K562 (cell line): Measurements from ENCODE around the gene MCAM. TPM values are rescaled to one million over a fixed set of nuclear protein-coding genes. Genes with fewer than 3 reads are reported as not detected.

Experiments used
- ATAC-seq: fragments of 200-7000 bp; cut with Tn5 transposase; 3 replicates; pipeline ENCODE4 v1.9.1; 2020; ENCODE audit warnings: moderate library complexity
- BruUV-seq: library from RNA; stranded (reverse); fragments of 400-500 nt; replicated peaks from 2 replicates; lab custom pipeline; 2021; lab: Mats Ljungman, UMichigan
- CTCF ChIA-PET: fragments of 300-600 bp; formaldehyde crosslinking; extraction: SDS; loops from one replicate; lab custom pipeline; 2021; ENCODE audit warnings: low intra/inter-chr PET ratio; lab: Yijun Ruan, JAX
- POLR2A ChIA-PET: fragments of 300-600, 350-650 bp; sonication (Branson Sonifier 250); formaldehyde crosslinking; extraction: SDS; loops from one replicate; lab custom pipeline; 2021; ENCODE audit warnings: antibody characterized with exemption, inconsistent platforms; lab: Yijun Ruan, JAX
- DNase-seq, 4 experiments: peaks; one replicate each; pipeline versions ENCODE4 v3.0.0 to v3.0.0-alpha.2; 2011 to 2018; ENCODE audit warnings: low spot score in 3 of 4, mixed read lengths in 3 of 4; ENCODE audit errors: extremely low read depth in 1 of 4
- FAIRE-seq: peaks from 2 replicates; lab custom pipeline; 2011; peaks lifted over from hg19 to GRCh38; lab: Jason Lieb, UNC
- H2AFZ ChIP-seq: 2 replicates; pipeline ENCODE4 v1.6.0; 2011; ENCODE audit warnings: low read depth, low read length, control low read depth, inconsistent platforms
- H3K27ac ChIP-seq: fragments of 200-600 bp; 3 replicates; pipeline ENCODE4 v1.8.0; 2011; ENCODE audit warnings: low read depth, mild to moderate bottlenecking, control low read depth, inconsistent platforms, low read length, moderate library complexity, mixed read lengths; ENCODE audit errors: extremely low read depth
- H3K27me3 ChIP-seq, 2 experiments: fragments of 300-600 bp in 1 of 2; 2 replicates in 1 of 2; 3 replicates in 1 of 2; pipeline versions ENCODE4 v1.6.0 to v1.8.0; 2011; ENCODE audit warnings: inconsistent platforms in 2 of 2, low read length in 2 of 2, mild to moderate bottlenecking in 1 of 2, mixed read lengths in 1 of 2, moderate library complexity in 1 of 2; ENCODE audit not compliant: control insufficient read depth in 2 of 2, insufficient read depth in 2 of 2
- H3K36me3 ChIP-seq: fragments of 300-600 bp; 3 replicates; pipeline ENCODE4 v1.8.0; 2011; ENCODE audit warnings: mild to moderate bottlenecking, low read length, inconsistent platforms; ENCODE audit not compliant: control insufficient read depth, insufficient read depth
- H3K4me1 ChIP-seq, 2 experiments: fragments of 200-600 bp in 1 of 2; replicated peaks in 1 of 2; 2 replicates in 1 of 2; 3 replicates in 1 of 2; pipeline versions ENCODE4 v1.5.1 to v1.8.0; 2011; ENCODE audit warnings: inconsistent platforms in 2 of 2, low read length in 2 of 2, mild to moderate bottlenecking in 1 of 2, mixed read lengths in 1 of 2, moderate library complexity in 1 of 2; ENCODE audit not compliant: control insufficient read depth in 2 of 2, insufficient read depth in 2 of 2
- H3K4me2 ChIP-seq: 2 replicates; pipeline ENCODE4 v1.6.1; 2011; ENCODE audit warnings: low read length, control low read depth, inconsistent platforms, mixed read lengths; ENCODE audit not compliant: insufficient read depth
- H3K4me3 ChIP-seq: fragments of 200-600 bp; sonication (generic), shearing (Covaris generic); 2 replicates; pipeline ENCODE4 v1.5.1; 2016; ENCODE audit warnings: control low read depth, inconsistent platforms
- H3K79me2 ChIP-seq: fragments of 200-600 bp; 3 replicates; pipeline ENCODE4 v1.8.0; 2011; ENCODE audit warnings: low read length, inconsistent platforms; ENCODE audit not compliant: control insufficient read depth, insufficient read depth
- H3K9ac ChIP-seq, 2 experiments: 2 replicates each; pipeline versions ENCODE4 v1.6.0 to v1.6.1; 2011; ENCODE audit warnings: low read depth in 2 of 2, low read length in 2 of 2, control low read depth in 1 of 2, inconsistent platforms in 1 of 2, mild to moderate bottlenecking in 1 of 2, mixed read lengths in 1 of 2; ENCODE audit not compliant: insufficient read depth in 1 of 2
- H3K9me1 ChIP-seq: one replicate; pipeline ENCODE4 v1.6.0; 2011; ENCODE audit warnings: inconsistent platforms, mild to moderate bottlenecking, low read length, moderate library complexity; ENCODE audit not compliant: control insufficient read depth, insufficient read depth
- H3K9me3 ChIP-seq: replicated peaks from 2 replicates; pipeline ENCODE4 v1.5.1; 2011; ENCODE audit warnings: low read depth, low read length, inconsistent platforms; ENCODE audit not compliant: control insufficient read depth, insufficient read depth
- H4K20me1 ChIP-seq: replicated peaks from 2 replicates; pipeline ENCODE4 v1.6.1; 2011; ENCODE audit warnings: low read length, inconsistent platforms, mixed read lengths; ENCODE audit not compliant: control insufficient read depth, insufficient read depth
- ATF2 ChIP-seq: sonication (generic); formaldehyde crosslinking; IDR thresholded peaks from 2 replicates; pipeline ENCODE4 v1.8.1; 2022; ENCODE audit warnings: missing genetic modification reagents
- FOXJ2 ChIP-seq: fragments of 200-800 bp; sonication (Bioruptor generic); IDR thresholded peaks from 2 replicates; pipeline ENCODE4 v1.6.1; 2016; ENCODE audit warnings: missing genetic modification characterization, missing compliant biosample characterization
- GABPB1 ChIP-seq: sonication (generic); formaldehyde crosslinking; IDR thresholded peaks from 2 replicates; pipeline ENCODE4 v1.8.0; 2022; ENCODE audit warnings: mild to moderate bottlenecking, missing genetic modification reagents
- HDAC8 ChIP-seq: fragments of 450-650 bp; IDR thresholded peaks from 2 replicates; pipeline ENCODE4 v1.6.1; 2016; ENCODE audit warnings: mild to moderate bottlenecking, missing genetic modification characterization, moderate library complexity, missing compliant biosample characterization
- NFIC ChIP-seq: fragments of 450-650 bp; IDR thresholded peaks from 2 replicates; pipeline ENCODE4 v1.6.1; 2017; ENCODE audit warnings: mild to moderate bottlenecking, inconsistent platforms
- SNRNP70 ChIP-seq: fragments of 200-400 bp; formaldehyde crosslinking; optimal IDR thresholded peaks from 2 replicates; pipeline ENCODE3; 2017; ENCODE audit warnings: low read depth, low read length
- TCF15 ChIP-seq: fragments of 250-450 bp; sonication (Bioruptor Pico); IDR thresholded peaks from 2 replicates; pipeline ENCODE4 v1.8.0; 2022; ENCODE audit warnings: moderate library complexity, mild to moderate bottlenecking, inconsistent platforms
- TEAD2 ChIP-seq: fragments of 450-650 bp; IDR thresholded peaks from 2 replicates; pipeline ENCODE4 v1.6.1; 2016; ENCODE audit warnings: missing genetic modification characterization, control low read depth, missing compliant biosample characterization
- TFAM ChIP-seq: fragments of 250-450 bp; sonication (Bioruptor Pico); conservative IDR thresholded peaks from 2 replicates; pipeline ENCODE4 v1.5.0; 2021; ENCODE audit warnings: mild to moderate bottlenecking, moderate library complexity
- ZBTB11 ChIP-seq, 3 experiments: fragments of 200-800 bp in 1 of 3; fragments of 250-450 bp in 1 of 3; fragments of 450-650 bp in 1 of 3; sonication (Bioruptor Pico) in 1 of 3; sonication (Bioruptor generic) in 1 of 3; formaldehyde crosslinking in 1 of 3; IDR thresholded peaks; 2 replicates each; pipeline versions ENCODE4 v1.6.1 to v1.8.0; 2016 to 2022; ENCODE audit warnings: mild to moderate bottlenecking in 2 of 3, missing genetic modification characterization in 2 of 3, missing compliant biosample characterization in 1 of 3, moderate library complexity in 1 of 3
- ZNF263 ChIP-seq: sonication (generic); formaldehyde crosslinking; IDR thresholded peaks from 2 replicates; pipeline ENCODE4 v1.8.0; 2022; ENCODE audit warnings: mild to moderate bottlenecking, missing genetic modification reagents, borderline replicate concordance
- WGBS: fragments of 100-300 bp; shearing (Covaris generic); methylation state at CpG from one replicate; pipeline ENCODE4 v1.1.6; 2016; ENCODE audit warnings: low coverage, mixed read lengths; ENCODE audit not compliant: insufficient coverage; ENCODE audit errors: missing lambda C conversion rate; 5-methylcytosine and 5-hydroxymethylcytosine counted together
- in situ Hi-C: fragments of 300-500 bp; cut with MboI; formaldehyde crosslinking; loops from 4 replicates; pipeline ENCODE4 v1.15.0; 2018; ENCODE audit warnings: inconsistent platforms, mixed read lengths
- intact Hi-C: fragments of 100-400 bp; cut with micrococcal nuclease; formaldehyde crosslinking; loops from 2 replicates; pipeline ENCODE4 v1.14.2; 2022
- polyA plus RNA-seq, 8 experiments: library from polyadenylated mRNA; depleted of rRNA in 4 of 8; stranded (reverse) in 5 of 8; unstranded in 3 of 8; fragments of >200 nt; fragmentation: Nextera tagmentation in 2 of 8; fragmentation: Illumina TruSeq in 1 of 8; extraction: Ambion mirVana in 2 of 8; extraction: Trizol in 1 of 8; gene quantifications; 2 replicates each; pipeline versions ENCODE4 v1.2.1 to v1.2.3, GENCODE V29; 2011 to 2014; ENCODE audit warnings: inconsistent platforms in 1 of 8, missing spikeins in 1 of 8
- total RNA-seq, 7 experiments: library from RNA; depleted of rRNA in 6 of 7; stranded (reverse); fragments of >200 nt in 6 of 7; fragmentation: Illumina TruSeq in 2 of 7; extraction: Trizol in 2 of 7; gene quantifications; 2 replicates each; pipeline versions ENCODE4 v1.2.1 to v1.2.3, GENCODE V29; 2011 to 2021; ENCODE audit warnings: low replicate concordance in 1 of 7

MCAM gene
- total and polyA plus RNA-seq, 9 of the 15 experiments (the other 6 are each of a cell fraction or from before 2014, with no cell fraction given), result 14.7 to 118 (median 53.6) TPM

- ChIA-PET POLR2A (interaction anchor here (1.2 kb wide), 1 partner anchor 18 kb away, joined by 9 read pairs; no protein-coding TSS in a partner anchor), CTCF (interaction anchor here (0.5 to 4.1 kb wide), 7 partner anchors 13 to 179 kb away, joined by 3 to 51 read pairs (median 5); partner anchors contain the start of gene USP2)
- FAIRE-seq, result no peak
- no peak for TF ChIP-seq ZNF263
- no peak for TF ChIP-seq TFAM (CRISPR knock-in tag)
- no peak for TF ChIP-seq SNRNP70
- no peak for TF ChIP-seq TEAD2
- TF ChIP-seq NFIC, result no peak
- no peak for TF ChIP-seq ZBTB11 (CRISPR knock-in tag; IDR thresholded peaks at IDR 0.05)
- TF ChIP-seq FOXJ2 (tag), result no peak
- no peak for TF ChIP-seq HDAC8 (tag)
- TF ChIP-seq ATF2 (CRISPR knock-in tag), result no peak
- no peak for TF ChIP-seq GABPB1 (CRISPR knock-in tag)
- no peak for TF ChIP-seq TCF15 (CRISPR knock-in tag)
- Histone ChIP-seq H4K20me1 (no peaks in the 10 kb centered on the region), H3K9me3 (no peaks in the 10 kb centered on the region), H3K27ac (no peak overlapping the region), H3K4me1 (peaks cover 4 to 11% of the 10 kb centered on the region in 2 experiments; a peak in 4 of 5 replicates), H3K4me3 (no peak overlapping the region), H3K4me2 (no peak overlapping the region), H2AFZ (no peak overlapping the region), H3K79me2 (no peaks in the 10 kb centered on the region), H3K36me3 (peaks cover 44% of the 10 kb centered on the region), H3K27me3 (no peaks in the 10 kb centered on the region), H3K9me1 (no peaks in the 10 kb centered on the region), H3K9ac (no peak overlapping the region)
- in situ Hi-C loops (loop anchor here (5.0 kb wide), 1 partner anchor 117 kb away; no protein-coding TSS in a partner anchor), intact Hi-C loops (loop anchor here (10.0 kb wide), 1 partner anchor 860 kb away; the partner anchor contains the start of gene OAF)
- no peak for DNase-seq
- no TSS peak for BruUV-seq
- WGBS, result 54% methylated on average over 9 of the region's 9 CpGs
- no peak for ATAC-seq
Observed at GRCh38 chr11:119355091-119355843, 38.3 kb upstream of the MCAM start.
